ENCODE measurements around the gene SLC25A42. TPM values are rescaled to one million over a fixed set of nuclear protein-coding genes. Genes with fewer than 3 reads are reported as not detected.
"Not testable (repeated sequence)": the region's sequence is repeated elsewhere in the genome, so short reads cannot be mapped to it uniquely, and the experiment has no call there.

The SLC25A42 gene
- total RNA-seq, 1 donor from 2014 or later: 12.7 TPM

DNA sequence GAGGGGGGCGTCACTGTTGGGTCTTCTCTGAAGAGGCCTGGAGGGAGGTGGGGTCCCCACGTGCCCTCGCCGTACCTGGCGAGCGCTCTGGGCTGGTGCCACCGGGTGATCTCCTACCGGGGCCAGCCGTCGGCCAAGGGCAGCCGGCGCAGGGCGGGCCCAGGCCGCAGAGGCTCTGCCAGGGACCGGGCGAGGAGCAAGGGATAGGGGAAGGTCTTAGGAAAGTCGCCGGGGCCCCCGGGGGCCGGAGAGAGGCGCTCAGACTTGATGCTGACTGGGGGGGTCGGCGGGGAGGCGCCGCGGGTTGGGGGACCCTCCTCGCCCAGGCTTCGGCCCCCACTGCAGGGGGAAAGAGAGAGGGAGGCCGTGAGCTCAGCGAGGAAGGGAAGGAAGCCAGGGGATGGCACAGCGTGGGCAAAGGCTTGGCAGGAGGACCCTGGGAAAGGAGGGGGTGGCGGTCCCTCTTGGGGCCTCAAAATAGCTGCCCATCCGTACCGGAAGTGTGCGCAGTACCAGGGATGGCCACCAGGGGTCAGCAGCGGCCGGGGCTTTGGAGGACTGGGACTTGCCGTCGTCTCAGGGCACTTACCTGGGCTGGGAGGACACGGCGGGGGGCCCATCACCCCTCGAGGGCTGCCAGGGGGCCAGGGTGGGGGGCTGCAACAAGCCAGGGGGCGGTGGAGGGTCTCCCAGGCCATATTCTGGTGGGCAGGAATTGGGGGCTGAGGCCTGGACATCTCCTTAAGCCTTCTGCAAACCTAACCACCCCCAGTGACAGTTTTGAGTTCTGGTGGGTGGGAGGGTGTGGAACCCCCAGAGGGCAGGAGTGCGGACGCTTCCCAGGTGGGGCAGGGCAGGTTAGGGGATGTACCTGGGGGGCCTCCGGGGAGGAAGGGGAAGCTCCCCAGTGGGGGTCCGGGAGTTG, 82.2 kb downstream of the SLC25A42 start:
- Histone ChIP-seq H3K4me3 (no peak overlapping the region), H3K36me3 (peaks cover 15% of the 10 kb centered on the region), H3K27me3 (no peaks in the 10 kb centered on the region), H3K4me1 (peaks cover 4% of the 10 kb centered on the region), H3K9me3 (no peaks in the 10 kb centered on the region), H3K27ac (no peak overlapping the region)
- intact Hi-C loops (cut with DNase I): no loop called here
- peak; percentile 89 for DNase-seq
- TF ChIP-seq, protein P1, sequence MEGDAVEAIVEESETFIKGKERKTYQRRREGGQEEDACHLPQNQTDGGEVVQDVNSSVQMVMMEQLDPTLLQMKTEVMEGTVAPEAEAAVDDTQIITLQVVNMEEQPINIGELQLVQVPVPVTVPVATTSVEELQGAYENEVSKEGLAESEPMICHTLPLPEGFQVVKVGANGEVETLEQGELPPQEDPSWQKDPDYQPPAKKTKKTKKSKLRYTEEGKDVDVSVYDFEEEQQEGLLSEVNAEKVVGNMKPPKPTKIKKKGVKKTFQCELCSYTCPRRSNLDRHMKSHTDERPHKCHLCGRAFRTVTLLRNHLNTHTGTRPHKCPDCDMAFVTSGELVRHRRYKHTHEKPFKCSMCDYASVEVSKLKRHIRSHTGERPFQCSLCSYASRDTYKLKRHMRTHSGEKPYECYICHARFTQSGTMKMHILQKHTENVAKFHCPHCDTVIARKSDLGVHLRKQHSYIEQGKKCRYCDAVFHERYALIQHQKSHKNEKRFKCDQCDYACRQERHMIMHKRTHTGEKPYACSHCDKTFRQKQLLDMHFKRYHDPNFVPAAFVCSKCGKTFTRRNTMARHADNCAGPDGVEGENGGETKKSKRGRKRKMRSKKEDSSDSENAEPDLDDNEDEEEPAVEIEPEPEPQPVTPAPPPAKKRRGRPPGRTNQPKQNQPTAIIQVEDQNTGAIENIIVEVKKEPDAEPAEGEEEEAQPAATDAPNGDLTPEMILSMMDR (IDR thresholded peaks at IDR 0.05): peak; percentile 90
- ATAC-seq: peak; percentile 89

DNA sequence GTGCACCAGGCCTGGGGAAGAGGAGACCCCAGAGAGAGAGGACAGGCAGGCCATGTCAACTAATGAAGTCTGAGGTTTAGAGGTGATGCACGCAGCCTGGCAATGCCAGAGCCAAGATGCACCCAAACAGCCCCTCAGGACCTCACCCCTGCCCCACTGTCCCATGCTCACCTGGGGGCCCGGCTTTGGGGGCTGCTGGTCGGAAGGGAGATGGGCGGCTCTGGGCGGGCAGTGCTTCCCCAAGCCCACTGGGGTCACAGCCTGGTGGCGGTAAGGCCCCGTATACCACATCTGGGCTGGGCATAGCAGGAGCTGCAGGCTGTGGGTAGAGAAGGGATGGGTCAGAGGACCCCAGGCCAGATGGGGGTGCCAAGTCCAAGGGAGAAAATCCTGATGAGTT, 83.1 kb downstream of the SLC25A42 start:
- intact Hi-C loops (cut with DNase I): no loop called here

DNA sequence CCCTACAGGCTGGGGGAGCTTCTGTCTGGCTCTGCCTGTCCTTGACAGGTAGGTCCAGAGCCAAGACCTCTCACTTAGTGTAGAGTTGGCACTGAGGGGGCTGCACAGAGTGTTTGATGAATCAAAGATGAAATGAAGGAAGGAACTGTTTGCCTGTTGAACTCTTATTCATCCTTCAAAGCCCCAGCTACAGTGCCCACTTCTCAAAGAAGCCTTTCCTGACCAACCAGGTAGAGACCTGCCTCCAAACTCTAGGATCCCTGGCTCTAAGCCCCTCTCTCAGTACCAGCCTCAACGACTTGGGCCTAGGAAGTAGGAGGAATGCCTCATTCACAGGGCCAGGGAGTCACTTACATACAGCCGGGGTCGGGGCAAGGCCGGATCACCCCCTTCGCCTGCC, 83.5 kb downstream of the SLC25A42 start:
- Histone ChIP-seq H3K27me3 (no peaks in the 10 kb centered on the region), H3K4me3 (no peak overlapping the region), H3K4me1 (peaks cover 4% of the 10 kb centered on the region), H3K36me3 (peaks cover 15% of the 10 kb centered on the region), H3K9me3 (no peaks in the 10 kb centered on the region), H3K27ac (no peak overlapping the region)
- DNase-seq (no peak), ATAC-seq (no peak)
- TF ChIP-seq, protein P1 (IDR thresholded peaks at IDR 0.05): no peak
- intact Hi-C loops (cut with DNase I): no loop called here

More for the DNA sequence above, 83.1 kb downstream of the SLC25A42 start:
- Histone ChIP-seq H3K36me3 (peaks cover 15% of the 10 kb centered on the region), H3K4me1 (peaks cover 4% of the 10 kb centered on the region), H3K4me3 (no peak overlapping the region), H3K27me3 (no peaks in the 10 kb centered on the region), H3K27ac (no peak overlapping the region), H3K9me3 (no peaks in the 10 kb centered on the region)
- no peak for ATAC-seq
- TF ChIP-seq, protein P1 (IDR thresholded peaks at IDR 0.05): no peak
- no peak for DNase-seq

DNA sequence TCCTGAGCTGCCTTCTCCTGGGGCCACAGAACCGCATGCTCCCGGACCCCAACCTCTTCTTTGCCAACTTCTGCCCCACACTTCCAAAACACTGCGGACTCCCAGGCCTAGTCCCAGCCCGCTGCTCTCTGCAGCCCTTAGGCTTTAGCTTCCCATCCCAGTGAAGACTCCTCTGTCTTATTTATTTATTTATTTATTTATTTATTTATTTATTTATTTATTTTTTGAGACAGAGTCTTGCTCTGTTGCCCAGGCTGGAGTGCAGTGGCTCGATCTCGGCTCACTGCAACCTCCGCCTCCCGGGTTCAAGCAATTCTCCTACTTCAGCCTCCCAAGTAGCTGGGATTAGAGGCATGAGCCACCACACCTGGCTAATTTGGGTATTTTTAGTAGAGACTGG, 84.7 kb downstream of the SLC25A42 start:
- H3K4me3 ChIP-seq; DNase-seq; ATAC-seq; H3K4me1 ChIP-seq; intact Hi-C loops (cut with DNase I); H3K27ac ChIP-seq; H3K9me3 ChIP-seq; H3K27me3 ChIP-seq: not testable (repeated sequence)
- peaks cover 15% of the 10 kb centered on the region for H3K36me3 ChIP-seq

DNA sequence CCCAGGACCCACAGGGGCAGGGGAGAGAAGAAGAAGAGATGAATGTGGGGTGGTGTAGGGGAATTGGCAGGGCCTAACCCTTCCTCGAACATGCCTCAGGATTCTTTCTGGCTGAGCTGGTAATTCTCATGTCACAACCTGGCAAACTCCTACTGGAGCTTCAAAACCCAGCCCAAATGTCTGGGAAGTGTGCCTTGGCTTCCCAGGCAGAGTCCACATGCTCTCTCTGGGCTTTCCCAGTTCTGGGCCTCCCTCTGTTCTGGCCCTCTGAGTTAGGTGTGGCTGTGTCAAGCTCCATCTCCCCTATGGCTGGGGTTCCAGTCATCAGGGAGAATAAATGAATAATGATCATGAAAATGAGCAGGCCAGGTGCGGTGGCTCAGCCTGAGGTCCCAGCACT, 85.6 kb downstream of the SLC25A42 start:
- no peak overlapping the region for H3K4me3 ChIP-seq
- H3K9me3 ChIP-seq: no peaks in the 10 kb centered on the region
- peaks cover 4% of the 10 kb centered on the region for H3K4me1 ChIP-seq
- ATAC-seq (no peak), DNase-seq (no peak)
- no peak overlapping the region for H3K27ac ChIP-seq
- peaks cover 15% of the 10 kb centered on the region for H3K36me3 ChIP-seq
- intact Hi-C loops (cut with DNase I): no loop called here
- TF ChIP-seq, protein P1 (IDR thresholded peaks at IDR 0.05): no peak
- H3K27me3 ChIP-seq: no peaks in the 10 kb centered on the region

DNA sequence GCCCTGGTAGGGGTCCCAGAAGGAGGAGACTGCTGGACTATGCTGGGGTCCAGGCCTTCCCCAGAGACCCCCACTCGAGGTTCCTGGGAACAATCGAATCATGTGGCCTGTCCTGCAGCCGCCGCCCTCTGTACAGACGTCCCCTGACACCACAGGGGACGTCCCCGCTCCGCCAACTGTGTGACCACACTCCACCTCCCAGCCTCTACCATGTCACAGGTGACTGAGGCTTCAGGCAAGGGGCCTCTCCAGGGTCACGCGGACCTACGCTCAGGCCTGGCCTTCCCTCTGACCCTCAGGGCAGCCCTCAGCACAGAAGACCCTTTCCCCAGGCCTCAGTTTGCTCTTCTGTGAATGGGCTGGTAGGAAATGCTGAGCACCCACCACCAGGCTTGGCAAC, 87.6 kb downstream of the SLC25A42 start:
- DNase-seq: no peak
- Histone ChIP-seq H3K9me3 (no peaks in the 10 kb centered on the region), H3K27ac (no peak overlapping the region), H3K36me3 (peaks cover 15% of the 10 kb centered on the region), H3K27me3 (no peaks in the 10 kb centered on the region), H3K4me1 (no peaks in the 10 kb centered on the region), H3K4me3 (no peak overlapping the region)
- intact Hi-C loops (cut with DNase I): no loop called here
- no peak for ATAC-seq
- TF ChIP-seq, protein P1 (IDR thresholded peaks at IDR 0.05): no peak
